ENCODE data around the gene RYR2.

RYR2 gene

GRCh38 chr1:237282208-237282783 lies 240.3 kb downstream of the RYR2 start:
- H3K36me3 ChIP-seq (ENCODE audit: low read depth), result no peaks in the 10 kb centered on the region
- TF ChIP-seq CTCF (IDR thresholded peaks at IDR 0.05; ENCODE audit: poor library complexity, severe bottlenecking), result no peak
- ATAC-seq (ENCODE audit: low read depth), result no peak
- H3K4me1 ChIP-seq (ENCODE audit: insufficient read depth, poor library complexity, severe bottlenecking), result no peaks in the 10 kb centered on the region
- H3K27me3 ChIP-seq (ENCODE audit: insufficient read depth, poor library complexity, severe bottlenecking), result no peaks in the 10 kb centered on the region
- no peak overlapping the region for H3K4me3 ChIP-seq (ENCODE audit: severe bottlenecking)
- H3K9me3 ChIP-seq (ENCODE audit: severe bottlenecking), result no peaks in the 10 kb centered on the region
- H3K27ac ChIP-seq (ENCODE audit: poor library complexity, severe bottlenecking), result no peak overlapping the region
- DNase-seq (ENCODE audit: low spot score), result no peak

- ATAC-seq (ENCODE audit: low read depth), result no peak
- Histone ChIP-seq H3K27ac (ENCODE audit: poor library complexity, severe bottlenecking) (no peak overlapping the region), H3K4me3 (ENCODE audit: severe bottlenecking) (no peak overlapping the region), H3K36me3 (ENCODE audit: low read depth) (no peaks in the 10 kb centered on the region), H3K9me3 (ENCODE audit: severe bottlenecking) (no peaks in the 10 kb centered on the region), H3K27me3 (ENCODE audit: insufficient read depth, poor library complexity, severe bottlenecking) (no peaks in the 10 kb centered on the region), H3K4me1 (ENCODE audit: insufficient read depth, poor library complexity, severe bottlenecking) (no peaks in the 10 kb centered on the region)
- TF ChIP-seq CTCF (IDR thresholded peaks at IDR 0.05; ENCODE audit: poor library complexity, severe bottlenecking), result no peak
- DNase-seq (ENCODE audit: low spot score), result no peak
These were observed 246.0 kb downstream of the RYR2 start for GRCh38 chr1:237287876-237288521.

GRCh38 chr1:237293804-237294203 lies 251.8 kb downstream of the RYR2 start:
- H3K27me3 ChIP-seq (ENCODE audit: insufficient read depth, poor library complexity, severe bottlenecking), result no peaks in the 10 kb centered on the region
- ATAC-seq (ENCODE audit: low read depth) (no peak), DNase-seq (ENCODE audit: low spot score) (no peak)
- H3K27ac ChIP-seq (ENCODE audit: poor library complexity, severe bottlenecking), result no peak overlapping the region
- no peaks in the 10 kb centered on the region for H3K9me3 ChIP-seq (ENCODE audit: severe bottlenecking)
- no peaks in the 10 kb centered on the region for H3K36me3 ChIP-seq (ENCODE audit: low read depth)
- H3K4me1 ChIP-seq (ENCODE audit: insufficient read depth, poor library complexity, severe bottlenecking), result no peaks in the 10 kb centered on the region
- no peak overlapping the region for H3K4me3 ChIP-seq (ENCODE audit: severe bottlenecking)
- TF ChIP-seq CTCF (IDR thresholded peaks at IDR 0.05; ENCODE audit: poor library complexity, severe bottlenecking), result no peak

GRCh38 chr1:237296861-237297260 lies 254.9 kb downstream of the RYR2 start:
- H3K9me3 ChIP-seq (ENCODE audit: severe bottlenecking), result no peaks in the 10 kb centered on the region
- no peak overlapping the region for H3K4me3 ChIP-seq (ENCODE audit: severe bottlenecking)
- ATAC-seq (ENCODE audit: low read depth), result no peak
- H3K27me3 ChIP-seq (ENCODE audit: insufficient read depth, poor library complexity, severe bottlenecking), result no peaks in the 10 kb centered on the region
- DNase-seq (ENCODE audit: low spot score), result no peak
- no peaks in the 10 kb centered on the region for H3K36me3 ChIP-seq (ENCODE audit: low read depth)
- H3K27ac ChIP-seq (ENCODE audit: poor library complexity, severe bottlenecking), result no peak overlapping the region
- TF ChIP-seq CTCF (IDR thresholded peaks at IDR 0.05; ENCODE audit: poor library complexity, severe bottlenecking), result no peak
- no peaks in the 10 kb centered on the region for H3K4me1 ChIP-seq (ENCODE audit: insufficient read depth, poor library complexity, severe bottlenecking)

- no peak for TF ChIP-seq CTCF (IDR thresholded peaks at IDR 0.05; ENCODE audit: poor library complexity, severe bottlenecking)
- no peak for ATAC-seq (ENCODE audit: low read depth)
- no peak overlapping the region for H3K27ac ChIP-seq (ENCODE audit: poor library complexity, severe bottlenecking)
- H3K4me3 ChIP-seq (ENCODE audit: severe bottlenecking), result no peak overlapping the region
- no peak for DNase-seq (ENCODE audit: low spot score)
- H3K27me3 ChIP-seq (ENCODE audit: insufficient read depth, poor library complexity, severe bottlenecking), result no peaks in the 10 kb centered on the region
- H3K4me1 ChIP-seq (ENCODE audit: insufficient read depth, poor library complexity, severe bottlenecking), result no peaks in the 10 kb centered on the region
- no peaks in the 10 kb centered on the region for H3K9me3 ChIP-seq (ENCODE audit: severe bottlenecking)
- H3K36me3 ChIP-seq (ENCODE audit: low read depth), result no peaks in the 10 kb centered on the region
These were observed 258.7 kb downstream of the RYR2 start for GRCh38 chr1:237300642-237301041.
